HCT116 (cell line): ENCODE results near the gene NOXA1. TPM values are rescaled to one million over a fixed set of nuclear protein-coding genes. Genes with fewer than 3 reads are reported as not detected.

Experiments used
- ATAC-seq: fragments of 200-7000 bp; cut with Tn5 transposase; 2 replicates; pipeline ENCODE4 v1.9.1; 2020; ENCODE audit warnings: mild to moderate bottlenecking, moderate library complexity
- BruUV-seq: library from RNA; stranded (reverse); fragments of 400-500 nt; replicated peaks from 2 replicates; lab custom pipeline; 2021; lab: Mats Ljungman, UMichigan
- CTCF ChIA-PET: fragments of 300-600 bp; sonication (Branson Sonifier 250); formaldehyde crosslinking; loops from one replicate; lab custom pipeline; 2021; ENCODE audit warnings: antibody characterized with exemption; lab: Charles Lee
- POLR2A ChIA-PET: fragments of 300-600, 350-600 bp; sonication (Branson Sonifier 250); formaldehyde crosslinking; loops from one replicate; lab custom pipeline; 2021; ENCODE audit warnings: antibody characterized with exemption; lab: Charles Lee
- RAD21 ChIA-PET, 2 experiments: fragments of 300-600 bp; sonication (Branson Sonifier 250); formaldehyde crosslinking; loops; one replicate each; lab custom pipeline; 2023; ENCODE audit warnings: low total read pairs in 2 of 2; ENCODE audit not compliant: uncharacterized antibody in 2 of 2, unreplicated experiment in 2 of 2, low non-redundant PET in 1 of 2; lab: Charles Lee
- DNase-seq: peaks from one replicate; pipeline ENCODE4 v3.0.0-alpha.2; 2010; ENCODE audit warnings: low read depth, low spot score
- H2AFZ ChIP-seq: fragments of 200-600 bp; shearing (Covaris generic), sonication (generic); 2 replicates; pipeline ENCODE4 v1.6.1; 2017; ENCODE audit warnings: low read depth, mixed run types, mixed read lengths, antibody characterized with exemption, low read length; ENCODE audit not compliant: poor library complexity, severe bottlenecking
- H3K27ac ChIP-seq: 2 replicates; pipeline ENCODE4 v1.5.1; 2012; ENCODE audit warnings: low read depth, low read length
- H3K27me3 ChIP-seq: fragments of 200-600 bp; sonication (generic); 2 replicates; pipeline ENCODE4 v1.6.1; 2016; ENCODE audit warnings: mixed run types, low read length, mixed read lengths; ENCODE audit not compliant: insufficient read depth
- H3K36me3 ChIP-seq, 2 experiments: fragments of 200-500 bp in 1 of 2; fragments of 200-600 bp in 1 of 2; sonication (Bioruptor generic) in 1 of 2; sonication (generic) in 1 of 2; 2 replicates each; pipeline versions ENCODE4 v1.5.1 to v1.6.1; 2014 to 2016; ENCODE audit warnings: low read length in 2 of 2, inconsistent platforms in 1 of 2, mixed read lengths in 1 of 2, mixed run types in 1 of 2; ENCODE audit not compliant: insufficient read depth in 2 of 2, control insufficient read depth in 1 of 2
- H3K4me1 ChIP-seq, 2 experiments: fragments of 200-600 bp in 1 of 2; sonication (generic) in 1 of 2; 2 replicates each; pipeline versions ENCODE4 v1.5.1 to v1.6.1; 2012 to 2017; ENCODE audit warnings: low read length in 2 of 2, inconsistent platforms in 1 of 2, mild to moderate bottlenecking in 1 of 2, mixed read lengths in 1 of 2, mixed run types in 1 of 2, moderate library complexity in 1 of 2; ENCODE audit not compliant: insufficient read depth in 2 of 2, control insufficient read depth in 1 of 2
- H3K4me2 ChIP-seq: fragments of 200-600 bp; sonication (generic); 2 replicates; pipeline ENCODE4 v1.6.1; 2017; ENCODE audit warnings: mixed run types, low read length, mixed read lengths
- H3K4me3 ChIP-seq, 2 experiments: fragments of 200-600 bp in 1 of 2; sonication (generic) in 1 of 2; replicated peaks in 1 of 2; 2 replicates each; pipeline ENCODE4 v1.5.1; 2011 to 2016; ENCODE audit warnings: low read length in 2 of 2, control low read depth in 1 of 2, low read depth in 1 of 2, mild to moderate bottlenecking in 1 of 2, mixed read lengths in 1 of 2, mixed run types in 1 of 2
- H3K79me2 ChIP-seq: fragments of 200-600 bp; sonication (generic); 2 replicates; pipeline ENCODE4 v1.6.1; 2017; ENCODE audit warnings: mild to moderate bottlenecking, mixed run types, low read length, moderate library complexity, mixed read lengths; ENCODE audit not compliant: insufficient read depth
- H3K9ac ChIP-seq: fragments of 200-600 bp; sonication (generic); 2 replicates; pipeline ENCODE4 v1.6.1; 2016; ENCODE audit warnings: low read length, mixed read lengths
- H3K9me2 ChIP-seq: fragments of 200-600 bp; sonication (generic), shearing (Covaris generic); 2 replicates; pipeline ENCODE4 v1.6.1; 2017; ENCODE audit warnings: mixed run types, mild to moderate bottlenecking, moderate library complexity; ENCODE audit not compliant: insufficient read depth
- H3K9me3 ChIP-seq, 2 experiments: fragments of 200-500 bp in 1 of 2; fragments of 200-600 bp in 1 of 2; sonication (Bioruptor generic) in 1 of 2; sonication (generic) in 1 of 2; 2 replicates each; pipeline ENCODE4 v1.6.1; 2014 to 2017; ENCODE audit warnings: low read length in 2 of 2, mixed read lengths in 2 of 2, inconsistent platforms in 1 of 2, low read depth in 1 of 2, mild to moderate bottlenecking in 1 of 2, mixed run types in 1 of 2, moderate library complexity in 1 of 2; ENCODE audit not compliant: control insufficient read depth in 1 of 2, insufficient read depth in 1 of 2
- H4K20me1 ChIP-seq: fragments of 200-600 bp; sonication (generic), shearing (Covaris generic); 2 replicates; pipeline ENCODE4 v1.6.1; 2017; ENCODE audit warnings: mixed run types, mild to moderate bottlenecking, moderate library complexity; ENCODE audit not compliant: insufficient read depth
- CBX3 ChIP-seq: IDR thresholded peaks from 2 replicates; pipeline ENCODE4 v1.6.1; 2012; ENCODE audit warnings: low read depth
- EGR1 ChIP-seq: IDR thresholded peaks from 2 replicates; pipeline ENCODE4 v1.6.1; 2012; ENCODE audit warnings: low read depth
- ELF1 ChIP-seq: IDR thresholded peaks from 2 replicates; pipeline ENCODE4 v1.6.1; 2012; ENCODE audit warnings: low read depth, borderline replicate concordance
- EZH2 ChIP-seq: fragments of 200-600 bp; sonication (generic); IDR thresholded peaks from 2 replicates; pipeline ENCODE4 v1.6.1; 2017; ENCODE audit warnings: antibody characterized with exemption, mixed run types
- EZH2phosphoT487 ChIP-seq: fragments of 200-600 bp; IDR thresholded peaks from 2 replicates; pipeline ENCODE4 v1.6.1; 2018; ENCODE audit warnings: antibody characterized with exemption, borderline replicate concordance
- FOSL1 ChIP-seq: IDR thresholded peaks from 2 replicates; pipeline ENCODE4 v1.6.1; 2012; ENCODE audit warnings: low read depth
- JUND ChIP-seq: IDR thresholded peaks from 2 replicates; pipeline ENCODE4 v1.6.1; 2012
- POLR2A ChIP-seq: IDR thresholded peaks from 2 replicates; pipeline ENCODE4 v1.7.0; 2011; ENCODE audit warnings: borderline replicate concordance; ENCODE audit not compliant: insufficient read depth, insufficient read length; ENCODE audit errors: extremely low read depth
- POLR2AphosphoS5 ChIP-seq: IDR thresholded peaks from 2 replicates; pipeline ENCODE4 v1.6.1; 2011; ENCODE audit warnings: mild to moderate bottlenecking, low read depth, low read length, moderate library complexity
- RAD21 ChIP-seq: IDR thresholded peaks from 2 replicates; pipeline ENCODE4 v1.6.1; 2012; ENCODE audit warnings: low read depth, mild to moderate bottlenecking
- SIN3A ChIP-seq: IDR thresholded peaks from 2 replicates; pipeline ENCODE4 v1.6.1; 2012; ENCODE audit warnings: low read depth
- SP1 ChIP-seq: IDR thresholded peaks from 2 replicates; pipeline ENCODE4 v1.6.1; 2012; ENCODE audit warnings: low read depth
- TCF7L2 ChIP-seq: IDR thresholded peaks from 2 replicates; pipeline ENCODE4 v1.7.0; 2011; ENCODE audit warnings: borderline replicate concordance, inconsistent platforms; ENCODE audit not compliant: insufficient read depth, insufficient read length; ENCODE audit errors: extremely low read depth
- YY1 ChIP-seq: IDR thresholded peaks from 2 replicates; pipeline ENCODE4 v1.6.1; 2011; ENCODE audit warnings: low read length, low read depth, moderate library complexity, mild to moderate bottlenecking; ENCODE audit not compliant: insufficient replicate concordance; ENCODE audit errors: extremely low read depth
- ZFX ChIP-seq: fragments of 450-650 bp; IDR thresholded peaks from 2 replicates; pipeline ENCODE4 v1.6.1; 2017
- ZNF274 ChIP-seq: fragments of 200-500 bp; sonication (Bioruptor generic); IDR thresholded peaks from 2 replicates; pipeline ENCODE4 v1.6.1; 2014; ENCODE audit warnings: mild to moderate bottlenecking, low read depth, low read length, inconsistent platforms
- intact Hi-C: fragments of 100-400 bp; cut with micrococcal nuclease; formaldehyde crosslinking; loops from 2 replicates; pipeline ENCODE4 v1.10.0; 2022
- total RNA-seq: library from RNA; stranded (reverse); gene quantifications from one replicate; pipeline ENCODE4 v1.2.1, GENCODE V29; 2021; ENCODE audit not compliant: unreplicated experiment
- TF ChIP-seq, protein P1 (sequence below), 3 experiments: fragments of 200-600 bp in 1 of 3; sonication (generic) in 1 of 3; IDR thresholded peaks in 2 of 3; conservative IDR thresholded peaks in 1 of 3; 2 replicates each; pipeline ENCODE4 v1.5.1; 2012 to 2017; ENCODE audit warnings: low read depth in 2 of 3, low read length in 2 of 3, antibody characterized with exemption in 1 of 3, borderline replicate concordance in 1 of 3, control low read depth in 1 of 3, mild to moderate bottlenecking in 1 of 3, mixed read lengths in 1 of 3, mixed run types in 1 of 3, moderate library complexity in 1 of 3; ENCODE audit not compliant: insufficient read depth in 1 of 3
- TF ChIP-seq, protein P2 (sequence below): IDR thresholded peaks from 2 replicates; pipeline ENCODE4 v1.6.1; 2012; ENCODE audit warnings: low read depth
- TF ChIP-seq, protein P3 (sequence below): IDR thresholded peaks from 2 replicates; pipeline ENCODE4 v1.6.1; 2012
- TF ChIP-seq, protein P4 (sequence below): IDR thresholded peaks from 2 replicates; pipeline ENCODE4 v1.6.1; 2011; ENCODE audit warnings: mild to moderate bottlenecking, low read length, moderate library complexity; ENCODE audit not compliant: insufficient replicate concordance; ENCODE audit errors: extremely low read depth

Gene NOXA1
- total RNA-seq, 1 experiment from 2014 or later = 13.2 TPM

DNA sequence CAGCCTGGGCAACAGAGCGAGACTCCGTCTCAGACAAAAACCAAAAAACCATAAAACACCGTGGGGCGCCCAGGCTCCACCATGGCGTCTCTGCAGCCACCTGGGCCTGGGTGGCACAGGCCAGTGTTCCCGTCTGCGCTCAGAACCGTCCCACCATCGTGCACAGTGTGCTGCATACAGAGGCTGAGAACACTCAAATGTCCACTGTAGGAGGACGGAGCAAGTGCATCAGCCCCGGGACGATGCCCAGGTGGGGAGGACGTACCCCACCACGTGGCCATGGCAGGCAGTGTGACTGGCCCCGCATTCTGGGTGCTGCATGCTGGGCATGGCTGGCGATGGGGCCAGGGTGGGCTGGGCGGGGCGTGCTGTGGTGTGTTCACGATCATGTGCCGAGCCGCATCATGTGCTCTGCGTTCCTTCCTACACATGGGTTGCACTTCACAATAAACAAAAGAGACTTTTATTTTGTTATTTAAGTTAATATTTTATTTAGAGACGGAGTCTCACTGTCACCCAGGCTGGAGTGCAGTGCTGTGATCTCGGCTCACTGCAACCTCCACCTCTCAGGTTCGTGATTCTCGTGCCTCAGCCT is 38.0 kb upstream of the NOXA1 start:
- Histone ChIP-seq H4K20me1 (no peaks in the 10 kb centered on the region), H3K9ac (no peak overlapping the region), H3K9me2 (no peaks in the 10 kb centered on the region), H3K27me3 (no peaks in the 10 kb centered on the region), H3K9me3 (no peaks in the 10 kb centered on the region), H3K79me2 (no peaks in the 10 kb centered on the region), H3K4me2 (no peak overlapping the region), H3K27ac (no peak overlapping the region), H2AFZ (no peak overlapping the region), H3K4me3 (no peak overlapping the region), H3K36me3 (no peaks in the 10 kb centered on the region; a peak in 1 of 4 replicates), H3K4me1 (no peaks in the 10 kb centered on the region)
- intact Hi-C loops = no loop called here
- DNase-seq (no peak), ATAC-seq (no peak)
- no TSS peak for BruUV-seq
- POLR2A ChIA-PET = no interaction called here
- RAD21 ChIA-PET = no interaction called here
- CTCF ChIA-PET = no interaction called here
- TF ChIP-seq SIN3A (no peak), ZFX (no peak), SP1 (no peak), EZH2phosphoT487 (no peak), FOSL1 (no peak), JUND (no peak), CBX3 (no peak), POLR2AphosphoS5 (no peak), EGR1 (no peak), POLR2A (no peak), ZNF274 (no peak), TCF7L2 (no peak), YY1 (no peak), ELF1 (no peak), EZH2 (no peak), RAD21 (no peak)
- TF ChIP-seq, protein P1, sequence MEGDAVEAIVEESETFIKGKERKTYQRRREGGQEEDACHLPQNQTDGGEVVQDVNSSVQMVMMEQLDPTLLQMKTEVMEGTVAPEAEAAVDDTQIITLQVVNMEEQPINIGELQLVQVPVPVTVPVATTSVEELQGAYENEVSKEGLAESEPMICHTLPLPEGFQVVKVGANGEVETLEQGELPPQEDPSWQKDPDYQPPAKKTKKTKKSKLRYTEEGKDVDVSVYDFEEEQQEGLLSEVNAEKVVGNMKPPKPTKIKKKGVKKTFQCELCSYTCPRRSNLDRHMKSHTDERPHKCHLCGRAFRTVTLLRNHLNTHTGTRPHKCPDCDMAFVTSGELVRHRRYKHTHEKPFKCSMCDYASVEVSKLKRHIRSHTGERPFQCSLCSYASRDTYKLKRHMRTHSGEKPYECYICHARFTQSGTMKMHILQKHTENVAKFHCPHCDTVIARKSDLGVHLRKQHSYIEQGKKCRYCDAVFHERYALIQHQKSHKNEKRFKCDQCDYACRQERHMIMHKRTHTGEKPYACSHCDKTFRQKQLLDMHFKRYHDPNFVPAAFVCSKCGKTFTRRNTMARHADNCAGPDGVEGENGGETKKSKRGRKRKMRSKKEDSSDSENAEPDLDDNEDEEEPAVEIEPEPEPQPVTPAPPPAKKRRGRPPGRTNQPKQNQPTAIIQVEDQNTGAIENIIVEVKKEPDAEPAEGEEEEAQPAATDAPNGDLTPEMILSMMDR (IDR thresholded peaks at IDR 0.05 in 2 of 3, conservative IDR thresholded peaks at IDR 0.05 in 1 of 3; ENCODE audit: borderline replicate concordance in 1 of 3, insufficient read depth in 1 of 3, low read depth in 2 of 3, low read length in 2 of 3) = no peak
- TF ChIP-seq, protein P2, sequence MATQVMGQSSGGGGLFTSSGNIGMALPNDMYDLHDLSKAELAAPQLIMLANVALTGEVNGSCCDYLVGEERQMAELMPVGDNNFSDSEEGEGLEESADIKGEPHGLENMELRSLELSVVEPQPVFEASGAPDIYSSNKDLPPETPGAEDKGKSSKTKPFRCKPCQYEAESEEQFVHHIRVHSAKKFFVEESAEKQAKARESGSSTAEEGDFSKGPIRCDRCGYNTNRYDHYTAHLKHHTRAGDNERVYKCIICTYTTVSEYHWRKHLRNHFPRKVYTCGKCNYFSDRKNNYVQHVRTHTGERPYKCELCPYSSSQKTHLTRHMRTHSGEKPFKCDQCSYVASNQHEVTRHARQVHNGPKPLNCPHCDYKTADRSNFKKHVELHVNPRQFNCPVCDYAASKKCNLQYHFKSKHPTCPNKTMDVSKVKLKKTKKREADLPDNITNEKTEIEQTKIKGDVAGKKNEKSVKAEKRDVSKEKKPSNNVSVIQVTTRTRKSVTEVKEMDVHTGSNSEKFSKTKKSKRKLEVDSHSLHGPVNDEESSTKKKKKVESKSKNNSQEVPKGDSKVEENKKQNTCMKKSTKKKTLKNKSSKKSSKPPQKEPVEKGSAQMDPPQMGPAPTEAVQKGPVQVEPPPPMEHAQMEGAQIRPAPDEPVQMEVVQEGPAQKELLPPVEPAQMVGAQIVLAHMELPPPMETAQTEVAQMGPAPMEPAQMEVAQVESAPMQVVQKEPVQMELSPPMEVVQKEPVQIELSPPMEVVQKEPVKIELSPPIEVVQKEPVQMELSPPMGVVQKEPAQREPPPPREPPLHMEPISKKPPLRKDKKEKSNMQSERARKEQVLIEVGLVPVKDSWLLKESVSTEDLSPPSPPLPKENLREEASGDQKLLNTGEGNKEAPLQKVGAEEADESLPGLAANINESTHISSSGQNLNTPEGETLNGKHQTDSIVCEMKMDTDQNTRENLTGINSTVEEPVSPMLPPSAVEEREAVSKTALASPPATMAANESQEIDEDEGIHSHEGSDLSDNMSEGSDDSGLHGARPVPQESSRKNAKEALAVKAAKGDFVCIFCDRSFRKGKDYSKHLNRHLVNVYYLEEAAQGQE = no peak
- TF ChIP-seq, protein P3, sequence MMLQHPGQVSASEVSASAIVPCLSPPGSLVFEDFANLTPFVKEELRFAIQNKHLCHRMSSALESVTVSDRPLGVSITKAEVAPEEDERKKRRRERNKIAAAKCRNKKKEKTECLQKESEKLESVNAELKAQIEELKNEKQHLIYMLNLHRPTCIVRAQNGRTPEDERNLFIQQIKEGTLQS = no peak
- TF ChIP-seq, protein P4, sequence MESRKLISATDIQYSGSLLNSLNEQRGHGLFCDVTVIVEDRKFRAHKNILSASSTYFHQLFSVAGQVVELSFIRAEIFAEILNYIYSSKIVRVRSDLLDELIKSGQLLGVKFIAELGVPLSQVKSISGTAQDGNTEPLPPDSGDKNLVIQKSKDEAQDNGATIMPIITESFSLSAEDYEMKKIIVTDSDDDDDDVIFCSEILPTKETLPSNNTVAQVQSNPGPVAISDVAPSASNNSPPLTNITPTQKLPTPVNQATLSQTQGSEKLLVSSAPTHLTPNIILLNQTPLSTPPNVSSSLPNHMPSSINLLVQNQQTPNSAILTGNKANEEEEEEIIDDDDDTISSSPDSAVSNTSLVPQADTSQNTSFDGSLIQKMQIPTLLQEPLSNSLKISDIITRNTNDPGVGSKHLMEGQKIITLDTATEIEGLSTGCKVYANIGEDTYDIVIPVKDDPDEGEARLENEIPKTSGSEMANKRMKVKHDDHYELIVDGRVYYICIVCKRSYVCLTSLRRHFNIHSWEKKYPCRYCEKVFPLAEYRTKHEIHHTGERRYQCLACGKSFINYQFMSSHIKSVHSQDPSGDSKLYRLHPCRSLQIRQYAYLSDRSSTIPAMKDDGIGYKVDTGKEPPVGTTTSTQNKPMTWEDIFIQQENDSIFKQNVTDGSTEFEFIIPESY = no peak
